ENCODE data around the gene LRRC41. TPM values are rescaled to one million over a fixed set of nuclear protein-coding genes. Genes with fewer than 3 reads are reported as not detected.
"Not testable (repeated sequence)": the region's sequence is repeated elsewhere in the genome, so short reads cannot be mapped to it uniquely, and the experiment has no call there.

The LRRC41 gene
- total and polyA plus RNA-seq, 9 donors, result 37.5 to 99.8 (median 72.3) TPM

GRCh38 chr1:46319960-46320914 is 16.8 kb upstream of the LRRC41 start:
- DNase-seq; H3K36me3 ChIP-seq; H3K4me1 ChIP-seq (ENCODE audit: insufficient read depth); H3K27ac ChIP-seq; H3K9me3 ChIP-seq; H3K4me3 ChIP-seq; intact Hi-C loops (cut with DNase I); H3K27me3 ChIP-seq: not testable (repeated sequence)
- 71 to 76% (median 74%) methylated on average over 13 of the region's 13 CpGs for WGBS, 3 donors

GRCh38 chr1:46319301-46319700 is 15.9 kb upstream of the LRRC41 start:
- H3K27me3 ChIP-seq; H3K36me3 ChIP-seq; H3K9me3 ChIP-seq; intact Hi-C loops (cut with DNase I); DNase-seq; H3K27ac ChIP-seq; H3K4me1 ChIP-seq (ENCODE audit: insufficient read depth); H3K4me3 ChIP-seq: not testable (repeated sequence)
- WGBS, 3 donors, result 84 to 92% (median 90%) methylated on average over 6 of the region's 6 CpGs

DNA sequence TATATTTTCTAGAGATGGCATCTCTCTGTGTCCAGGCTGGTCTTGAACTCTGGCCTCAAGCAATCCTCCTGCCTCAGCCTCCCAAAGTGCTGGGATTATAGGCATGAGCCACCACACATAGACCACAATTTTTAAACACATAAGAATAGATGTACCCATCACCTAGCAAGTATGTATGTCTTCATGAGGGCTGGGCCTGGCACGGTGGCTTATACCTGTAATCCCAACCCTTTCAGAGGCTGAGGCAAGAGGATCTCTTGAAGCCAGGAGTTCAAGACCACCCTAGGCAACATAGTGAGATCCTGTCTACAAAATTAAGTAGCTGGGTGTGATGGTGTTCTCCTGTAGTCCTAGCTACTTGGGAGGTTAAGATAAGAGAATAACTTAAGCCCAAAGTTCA is 13.9 kb upstream of the LRRC41 start:
- no peak for DNase-seq
- no peaks in the 10 kb centered on the region for H3K27me3 ChIP-seq
- TF ChIP-seq, protein P1, sequence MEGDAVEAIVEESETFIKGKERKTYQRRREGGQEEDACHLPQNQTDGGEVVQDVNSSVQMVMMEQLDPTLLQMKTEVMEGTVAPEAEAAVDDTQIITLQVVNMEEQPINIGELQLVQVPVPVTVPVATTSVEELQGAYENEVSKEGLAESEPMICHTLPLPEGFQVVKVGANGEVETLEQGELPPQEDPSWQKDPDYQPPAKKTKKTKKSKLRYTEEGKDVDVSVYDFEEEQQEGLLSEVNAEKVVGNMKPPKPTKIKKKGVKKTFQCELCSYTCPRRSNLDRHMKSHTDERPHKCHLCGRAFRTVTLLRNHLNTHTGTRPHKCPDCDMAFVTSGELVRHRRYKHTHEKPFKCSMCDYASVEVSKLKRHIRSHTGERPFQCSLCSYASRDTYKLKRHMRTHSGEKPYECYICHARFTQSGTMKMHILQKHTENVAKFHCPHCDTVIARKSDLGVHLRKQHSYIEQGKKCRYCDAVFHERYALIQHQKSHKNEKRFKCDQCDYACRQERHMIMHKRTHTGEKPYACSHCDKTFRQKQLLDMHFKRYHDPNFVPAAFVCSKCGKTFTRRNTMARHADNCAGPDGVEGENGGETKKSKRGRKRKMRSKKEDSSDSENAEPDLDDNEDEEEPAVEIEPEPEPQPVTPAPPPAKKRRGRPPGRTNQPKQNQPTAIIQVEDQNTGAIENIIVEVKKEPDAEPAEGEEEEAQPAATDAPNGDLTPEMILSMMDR (IDR thresholded peaks at IDR 0.05), result no peak
- TF ChIP-seq EP300 (IDR thresholded peaks at IDR 0.05), result no peak
- TF ChIP-seq POLR2A (IDR thresholded peaks at IDR 0.05), result no peak
- no peaks in the 10 kb centered on the region for H3K36me3 ChIP-seq
- H3K27ac ChIP-seq, result no peak overlapping the region
- peaks cover 0 to 3% of the 10 kb centered on the region in 2 donors for H3K9me3 ChIP-seq
- intact Hi-C loops (cut with DNase I), result no loop called here
- H3K4me3 ChIP-seq, result no peak overlapping the region
- WGBS, 3 donors, result 85 to 96% (median 88%) methylated on average over 1 of the region's 1 CpG
- H3K4me1 ChIP-seq (ENCODE audit: insufficient read depth), result no peaks in the 10 kb centered on the region

- Histone ChIP-seq H3K36me3 (no peaks in the 10 kb centered on the region), H3K27ac (no peak overlapping the region)
These were observed 12.4 kb upstream of the LRRC41 start for GRCh38 chr1:46315669-46316403.

DNA sequence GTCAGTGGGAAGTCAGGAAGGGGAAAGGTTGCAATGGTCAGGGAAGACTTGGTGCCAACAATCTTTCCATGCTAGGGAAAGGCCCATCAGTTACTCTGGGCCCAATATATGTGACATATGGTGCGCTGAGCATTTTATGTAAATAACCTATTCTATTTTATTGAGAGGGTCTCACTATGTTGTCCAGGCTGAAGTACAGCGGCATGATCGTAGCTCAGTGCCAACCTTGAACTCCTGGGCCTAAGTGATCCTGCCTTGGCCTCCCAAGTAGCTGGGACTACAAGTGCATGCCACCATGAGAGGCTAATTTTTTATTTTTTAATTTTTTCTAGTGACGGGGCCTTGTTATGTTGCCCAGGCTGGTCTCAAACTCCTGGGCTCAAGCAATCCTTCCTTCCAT is 6.9 kb upstream of the LRRC41 start:
- H3K9me3 ChIP-seq, result peaks cover 0 to 3% of the 10 kb centered on the region in 2 donors
- H3K27ac ChIP-seq, result no peak overlapping the region
- 96 to 99% (median 98%) methylated on average over 4 of the region's 4 CpGs for WGBS, 3 donors
- DNase-seq, result no peak
- peaks cover 2% of the 10 kb centered on the region for H3K4me1 ChIP-seq (ENCODE audit: insufficient read depth)
- H3K36me3 ChIP-seq, result no peaks in the 10 kb centered on the region
- H3K4me3 ChIP-seq, result no peak overlapping the region
- TF ChIP-seq EP300 (IDR thresholded peaks at IDR 0.05) (no peak), POLR2A (IDR thresholded peaks at IDR 0.05) (no peak)
- TF ChIP-seq, protein P1 (IDR thresholded peaks at IDR 0.05), result no peak
- H3K27me3 ChIP-seq, result no peaks in the 10 kb centered on the region
- intact Hi-C loops (cut with DNase I), result no loop called here

More at GRCh38 chr1:46315669-46316403, 12.4 kb upstream of the LRRC41 start:
- WGBS, 3 donors, result 86 to 87% (median 87%) methylated on average over 3 of the region's 3 CpGs
- intact Hi-C loops (cut with DNase I), result no loop called here
- peaks cover 0 to 3% of the 10 kb centered on the region in 2 donors for H3K9me3 ChIP-seq
- no peak for DNase-seq
- no peaks in the 10 kb centered on the region for H3K27me3 ChIP-seq
- no peaks in the 10 kb centered on the region for H3K4me1 ChIP-seq (ENCODE audit: insufficient read depth)
- TF ChIP-seq POLR2A (IDR thresholded peaks at IDR 0.05) (no peak), EP300 (IDR thresholded peaks at IDR 0.05) (no peak)
- TF ChIP-seq, protein P1 (IDR thresholded peaks at IDR 0.05), result no peak
- no peak overlapping the region for H3K4me3 ChIP-seq
